Keratinocyte (primary cell): ENCODE measurements around the gene ETNK2.

Experiments used
- CTCF ChIP-seq, 3 experiments: IDR thresholded peaks in 1 of 3; conservative IDR thresholded peaks in 1 of 3; optimal IDR thresholded peaks in 1 of 3; 2 replicates in 2 of 3; 3 replicates in 1 of 3; pipeline versions ENCODE3 to v1.5.1; 2011; ENCODE audit warnings: low read length in 3 of 3, mild to moderate bottlenecking in 3 of 3, moderate library complexity in 2 of 3, control low read depth in 1 of 3, inconsistent platforms in 1 of 3; ENCODE audit not compliant: insufficient read depth in 2 of 3; ENCODE audit errors: extremely low read depth in 1 of 3
- EZH2 ChIP-seq: IDR thresholded peaks from one replicate; pipeline ENCODE4 v1.6.1; 2012; ENCODE audit warnings: inconsistent platforms, mild to moderate bottlenecking, low read length, moderate library complexity

- TF ChIP-seq CTCF (optimal IDR thresholded peaks at IDR 0.05 in 1 of 3, IDR thresholded peaks at IDR 0.05 in 1 of 3, conservative IDR thresholded peaks at IDR 0.05 in 1 of 3; ENCODE audit: extremely low read depth in 1 of 3, insufficient read depth in 2 of 3, low read length in 3 of 3) (peak; percentile 54 to 97 (median 95)), EZH2 (no peak)
Measured at GRCh38 chr1:204128964-204129896, 22.6 kb downstream of the ETNK2 start.
